Spinal cord (tissue), 10 donors: ENCODE measurements around the gene GUCY2C. TPM values are rescaled to one million over a fixed set of nuclear protein-coding genes. Genes with fewer than 3 reads are reported as not detected.

ENCODE experiments used
- DNase-seq, 6 donors: peaks; one replicate each; pipeline versions ENCODE4 v3.0.0 to v3.0.0-alpha.2; 2013 to 2015; ENCODE audit warnings: low spot score in 6 of 6, low read depth in 4 of 6
- H3K27ac ChIP-seq: one replicate; pipeline ENCODE4 v1.5.1; 2013; ENCODE audit warnings: low read depth, low read length, control low read depth
- H3K27me3 ChIP-seq: one replicate; pipeline ENCODE4 v1.6.1; 2013; ENCODE audit warnings: low read length; ENCODE audit not compliant: control insufficient read depth, insufficient read depth
- H3K36me3 ChIP-seq: one replicate; pipeline ENCODE4 v1.6.1; 2013; ENCODE audit warnings: low read length; ENCODE audit not compliant: control insufficient read depth, insufficient read depth
- H3K4me1 ChIP-seq: one replicate; pipeline ENCODE4 v1.6.1; 2013; ENCODE audit warnings: low read length; ENCODE audit not compliant: control insufficient read depth, insufficient read depth
- H3K4me3 ChIP-seq: one replicate; pipeline ENCODE4 v1.5.1; 2013; ENCODE audit warnings: low read depth, low read length, control low read depth
- H3K9me3 ChIP-seq: one replicate; pipeline ENCODE4 v1.6.1; 2013; ENCODE audit warnings: low read length; ENCODE audit not compliant: control insufficient read depth, insufficient read depth
- WGBS: methylation state at CpG from one replicate; pipeline ENCODE4 v1.1.5; 2013; ENCODE audit warnings: missing lambda C conversion rate; ENCODE audit not compliant: insufficient coverage; 5-methylcytosine and 5-hydroxymethylcytosine counted together
- polyA plus RNA-seq, 2 donors: library from polyadenylated mRNA; unstranded; fragments of 120-200 nt; gene quantifications; one replicate each; pipeline ENCODE4 v1.2.1, GENCODE V29; 2013; ENCODE audit not compliant: insufficient read length in 2 of 2
- total RNA-seq, 2 donors: library from RNA; depleted of rRNA in 1 of 2; stranded (reverse); fragments of 120-200 nt in 1 of 2; fragments of >200 nt in 1 of 2; gene quantifications; one replicate each; pipeline versions ENCODE4 v1.2.3 to v1.2.4, GENCODE V29; 2013 to 2014
- donor health status: healthy.

Gene GUCY2C
- total and polyA plus RNA-seq, 4 donors, result 0.10 to 0.27 (median 0.16) TPM; not detected in 1

- H3K27me3 ChIP-seq, result no peaks in the 10 kb centered on the region
- WGBS, result 50% methylated on average over 2 of the region's 4 CpGs
- H3K36me3 ChIP-seq, result no peaks in the 10 kb centered on the region
- no peaks in the 10 kb centered on the region for H3K4me1 ChIP-seq
- no peak overlapping the region for H3K27ac ChIP-seq
- DNase-seq, result peak in 2 of 6 donors; percentile 9 to 60
- no peak overlapping the region for H3K4me3 ChIP-seq
- H3K9me3 ChIP-seq, result no peaks in the 10 kb centered on the region
These were observed 14.4 kb upstream of the GUCY2C start for GRCh38 chr12:14710632-14711320.

GRCh38 chr12:14701809-14702568, 5.6 kb upstream of the GUCY2C start:
- Histone ChIP-seq H3K4me3 (no peak overlapping the region), H3K9me3 (no peaks in the 10 kb centered on the region), H3K36me3 (no peaks in the 10 kb centered on the region), H3K27ac (no peak overlapping the region), H3K27me3 (no peaks in the 10 kb centered on the region), H3K4me1 (no peaks in the 10 kb centered on the region)
- WGBS, result 87% methylated on average over 3 of the region's 6 CpGs
- no peak for DNase-seq

- H3K36me3 ChIP-seq, result no peaks in the 10 kb centered on the region
- H3K27ac ChIP-seq, result no peak overlapping the region
- no peaks in the 10 kb centered on the region for H3K9me3 ChIP-seq
- DNase-seq, result no peak
- 98% methylated on average over 3 of the region's 4 CpGs for WGBS
- H3K4me3 ChIP-seq, result no peak overlapping the region
- no peaks in the 10 kb centered on the region for H3K4me1 ChIP-seq
- H3K27me3 ChIP-seq, result no peaks in the 10 kb centered on the region
These were observed 4.5 kb upstream of the GUCY2C start for GRCh38 chr12:14700935-14701334.

GRCh38 chr12:14699923-14700322, 3.5 kb upstream of the GUCY2C start:
- no peaks in the 10 kb centered on the region for H3K36me3 ChIP-seq
- WGBS, result 100% methylated on average over 1 of the region's 2 CpGs
- no peaks in the 10 kb centered on the region for H3K27me3 ChIP-seq
- no peak for DNase-seq
- no peaks in the 10 kb centered on the region for H3K4me1 ChIP-seq
- H3K4me3 ChIP-seq, result no peak overlapping the region
- no peak overlapping the region for H3K27ac ChIP-seq
- no peaks in the 10 kb centered on the region for H3K9me3 ChIP-seq

- Histone ChIP-seq H3K9me3 (no peaks in the 10 kb centered on the region), H3K27me3 (no peaks in the 10 kb centered on the region), H3K4me1 (no peaks in the 10 kb centered on the region), H3K27ac (no peak overlapping the region), H3K4me3 (no peak overlapping the region), H3K36me3 (no peaks in the 10 kb centered on the region)
- DNase-seq, result no peak
These were observed 2.2 kb upstream of the GUCY2C start for GRCh38 chr12:14698555-14698954.

GRCh38 chr12:14695715-14696141, 671 bp downstream of the GUCY2C start:
- no peaks in the 10 kb centered on the region for H3K27me3 ChIP-seq

GRCh38 chr12:14694970-14695369, 1.4 kb downstream of the GUCY2C start:
- H3K27me3 ChIP-seq, result no peaks in the 10 kb centered on the region
- no peaks in the 10 kb centered on the region for H3K9me3 ChIP-seq
- no peak for DNase-seq
- H3K4me3 ChIP-seq, result no peak overlapping the region
- no CpG with 5 or more reads among the region's 3 CpGs for WGBS
- H3K36me3 ChIP-seq, result no peaks in the 10 kb centered on the region
- H3K27ac ChIP-seq, result no peak overlapping the region
- H3K4me1 ChIP-seq, result no peaks in the 10 kb centered on the region

More at GRCh38 chr12:14695715-14696141, 671 bp downstream of the GUCY2C start:
- no peaks in the 10 kb centered on the region for H3K36me3 ChIP-seq
- H3K9me3 ChIP-seq, result no peaks in the 10 kb centered on the region
- H3K4me3 ChIP-seq, result no peak overlapping the region
- no peak overlapping the region for H3K27ac ChIP-seq
- DNase-seq, result no peak
- H3K4me1 ChIP-seq, result no peaks in the 10 kb centered on the region
- 86% methylated on average over 4 of the region's 5 CpGs for WGBS

- Histone ChIP-seq H3K4me3 (no peak overlapping the region), H3K9me3 (no peaks in the 10 kb centered on the region), H3K27me3 (no peaks in the 10 kb centered on the region), H3K27ac (no peak overlapping the region), H3K4me1 (no peaks in the 10 kb centered on the region), H3K36me3 (no peaks in the 10 kb centered on the region)
- no CpG with 5 or more reads among the region's 3 CpGs for WGBS
- DNase-seq, result no peak
These were observed 2.2 kb downstream of the GUCY2C start for GRCh38 chr12:14694145-14694714.

GRCh38 chr12:14693116-14693515, 3.3 kb downstream of the GUCY2C start:
- no CpG with 5 or more reads among the region's 5 CpGs for WGBS
- Histone ChIP-seq H3K9me3 (no peaks in the 10 kb centered on the region), H3K36me3 (no peaks in the 10 kb centered on the region), H3K27me3 (no peaks in the 10 kb centered on the region), H3K4me1 (no peaks in the 10 kb centered on the region), H3K27ac (no peak overlapping the region), H3K4me3 (no peak overlapping the region)
- no peak for DNase-seq

- Histone ChIP-seq H3K4me3 (no peak overlapping the region), H3K36me3 (no peaks in the 10 kb centered on the region)
- peak in 1 of 6 donors; percentile 31 for DNase-seq
These were observed 4.8 kb downstream of the GUCY2C start for GRCh38 chr12:14691560-14691959.

More at GRCh38 chr12:14691560-14691959, 4.8 kb downstream of the GUCY2C start:
- Histone ChIP-seq H3K9me3 (no peaks in the 10 kb centered on the region), H3K4me1 (no peaks in the 10 kb centered on the region), H3K27ac (no peak overlapping the region), H3K27me3 (no peaks in the 10 kb centered on the region)
